ENCODE results near the gene TMEM51. TPM values are rescaled to one million over a fixed set of nuclear protein-coding genes. Genes with fewer than 3 reads are reported as not detected.
"Not testable (repeated sequence)": the region's sequence is repeated elsewhere in the genome, so short reads cannot be mapped to it uniquely, and the experiment has no call there.

Gene TMEM51
- total RNA-seq, 1 experiment from 2014 or later, result 1.7 TPM

- ChIA-PET POLR2A (ENCODE audit: low non-redundant PET) (no interaction called here), CTCF (interaction anchor here (0.7 kb wide), 2 partner anchors 63 to 364 kb away, joined by 4 to 8 read pairs; no protein-coding TSS in a partner anchor)
- H3K27me3 ChIP-seq (replicated peaks; ENCODE audit: insufficient read depth, low read depth, low read length, poor library complexity), result no peaks in the 10 kb centered on the region
- no peak overlapping the region for H3K4me3 ChIP-seq (ENCODE audit: low read depth, low read length, poor library complexity, severe bottlenecking)
- DNase-seq (ENCODE audit: low spot score), result no peak
- BruUV-seq (replicated peaks), result no TSS peak
- TF ChIP-seq EZH2 (IDR thresholded peaks at IDR 0.05; ENCODE audit: borderline replicate concordance, low read depth, low read length, poor library complexity, severe bottlenecking), result no peak
- no peak for TF ChIP-seq CTCF (conservative IDR thresholded peaks at IDR 0.05; ENCODE audit: low read depth, low read length)
- H3K9me3 ChIP-seq (ENCODE audit: low read depth, low read length, poor library complexity, severe bottlenecking), result no peaks in the 10 kb centered on the region
- no peaks in the 10 kb centered on the region for H3K36me3 ChIP-seq (ENCODE audit: insufficient read depth, low read length, poor library complexity, severe bottlenecking)
- H3K4me1 ChIP-seq (ENCODE audit: insufficient read depth, low read length, poor library complexity, severe bottlenecking), result no peaks in the 10 kb centered on the region
- intact Hi-C loops (cut with micrococcal nuclease; ENCODE audit: unreplicated experiment), result no loop called here
- no peak overlapping the region for H3K27ac ChIP-seq (ENCODE audit: low read depth, low read length, poor library complexity, severe bottlenecking)
Observed at GRCh38 chr1:15132965-15133364, 20.6 kb upstream of the TMEM51 start.

GRCh38 chr1:15134285-15134684 lies 19.3 kb upstream of the TMEM51 start:
- intact Hi-C loops (cut with micrococcal nuclease; ENCODE audit: unreplicated experiment), result no loop called here
- CTCF ChIA-PET, result no interaction called here
- DNase-seq (ENCODE audit: low spot score), result no peak
- Histone ChIP-seq H3K4me1 (ENCODE audit: insufficient read depth, low read length, poor library complexity, severe bottlenecking) (no peaks in the 10 kb centered on the region), H3K9me3 (ENCODE audit: low read depth, low read length, poor library complexity, severe bottlenecking) (no peaks in the 10 kb centered on the region), H3K27ac (ENCODE audit: low read depth, low read length, poor library complexity, severe bottlenecking) (no peak overlapping the region), H3K4me3 (ENCODE audit: low read depth, low read length, poor library complexity, severe bottlenecking) (no peak overlapping the region), H3K27me3 (replicated peaks; ENCODE audit: insufficient read depth, low read depth, low read length, poor library complexity) (no peaks in the 10 kb centered on the region), H3K36me3 (ENCODE audit: insufficient read depth, low read length, poor library complexity, severe bottlenecking) (no peaks in the 10 kb centered on the region)
- no peak for TF ChIP-seq CTCF (conservative IDR thresholded peaks at IDR 0.05; ENCODE audit: low read depth, low read length)
- TF ChIP-seq EZH2 (IDR thresholded peaks at IDR 0.05; ENCODE audit: borderline replicate concordance, low read depth, low read length, poor library complexity, severe bottlenecking), result no peak
- no TSS peak for BruUV-seq (replicated peaks)
- POLR2A ChIA-PET (ENCODE audit: low non-redundant PET), result no interaction called here

GRCh38 chr1:15135604-15136003 lies 17.9 kb upstream of the TMEM51 start:
- DNase-seq (ENCODE audit: low spot score); H3K27ac ChIP-seq (ENCODE audit: low read depth, low read length, poor library complexity, severe bottlenecking); H3K27me3 ChIP-seq (replicated peaks; ENCODE audit: insufficient read depth, low read depth, low read length, poor library complexity); H3K4me1 ChIP-seq (ENCODE audit: insufficient read depth, low read length, poor library complexity, severe bottlenecking); POLR2A ChIA-PET (ENCODE audit: low non-redundant PET); H3K9me3 ChIP-seq (ENCODE audit: low read depth, low read length, poor library complexity, severe bottlenecking); intact Hi-C loops (cut with micrococcal nuclease; ENCODE audit: unreplicated experiment); H3K36me3 ChIP-seq (ENCODE audit: insufficient read depth, low read length, poor library complexity, severe bottlenecking); H3K4me3 ChIP-seq (ENCODE audit: low read depth, low read length, poor library complexity, severe bottlenecking); BruUV-seq (replicated peaks): not testable (repeated sequence)
- CTCF ChIA-PET, result interaction anchor here (0.6 kb wide), 1 partner anchor 36 kb away, joined by 3 read pairs; no protein-coding TSS in a partner anchor

GRCh38 chr1:15137809-15138208 lies 15.7 kb upstream of the TMEM51 start:
- intact Hi-C loops (cut with micrococcal nuclease; ENCODE audit: unreplicated experiment), result no loop called here
- no peak for DNase-seq (ENCODE audit: low spot score)
- H3K4me1 ChIP-seq (ENCODE audit: insufficient read depth, low read length, poor library complexity, severe bottlenecking), result no peaks in the 10 kb centered on the region
- no peaks in the 10 kb centered on the region for H3K9me3 ChIP-seq (ENCODE audit: low read depth, low read length, poor library complexity, severe bottlenecking)
- H3K4me3 ChIP-seq (ENCODE audit: low read depth, low read length, poor library complexity, severe bottlenecking), result no peak overlapping the region
- no peaks in the 10 kb centered on the region for H3K36me3 ChIP-seq (ENCODE audit: insufficient read depth, low read length, poor library complexity, severe bottlenecking)
- CTCF ChIA-PET, result no interaction called here
- H3K27ac ChIP-seq (ENCODE audit: low read depth, low read length, poor library complexity, severe bottlenecking), result no peak overlapping the region
- POLR2A ChIA-PET (ENCODE audit: low non-redundant PET), result no interaction called here
- BruUV-seq (replicated peaks), result no TSS peak
- H3K27me3 ChIP-seq (replicated peaks; ENCODE audit: insufficient read depth, low read depth, low read length, poor library complexity), result no peaks in the 10 kb centered on the region
- TF ChIP-seq EZH2 (IDR thresholded peaks at IDR 0.05; ENCODE audit: borderline replicate concordance, low read depth, low read length, poor library complexity, severe bottlenecking) (no peak), CTCF (conservative IDR thresholded peaks at IDR 0.05; ENCODE audit: low read depth, low read length) (no peak)
